ENCODE data around the gene C15orf62.

C15orf62 gene

GRCh38 chr15:40744815-40745152 is 25.0 kb upstream of the C15orf62 start:
- TF ChIP-seq CTCF (IDR thresholded peaks at IDR 0.05; ENCODE audit: extremely low read depth, insufficient read depth, missing control alignments): no peak
- in situ Hi-C loops (cut with MboI; ENCODE audit: low pct_unique_long_range_greater_than_20kb, low sequenced_read_pairs, unreplicated experiment): no loop called here
- no peak for DNase-seq (ENCODE audit: low spot score)

GRCh38 chr15:40746916-40747418 is 22.8 kb upstream of the C15orf62 start:
- in situ Hi-C loops (cut with MboI; ENCODE audit: low pct_unique_long_range_greater_than_20kb, low sequenced_read_pairs, unreplicated experiment): no loop called here
- no peak for TF ChIP-seq CTCF (IDR thresholded peaks at IDR 0.05; ENCODE audit: extremely low read depth, insufficient read depth, missing control alignments)
- DNase-seq (ENCODE audit: low spot score): no peak

GRCh38 chr15:40747685-40748631 is 21.8 kb upstream of the C15orf62 start:
- in situ Hi-C loops (cut with MboI; ENCODE audit: low pct_unique_long_range_greater_than_20kb, low sequenced_read_pairs, unreplicated experiment): no loop called here
- no peak for TF ChIP-seq CTCF (IDR thresholded peaks at IDR 0.05; ENCODE audit: extremely low read depth, insufficient read depth, missing control alignments)
- no peak for DNase-seq (ENCODE audit: low spot score)

GRCh38 chr15:40749151-40749630 is 20.6 kb upstream of the C15orf62 start:
- in situ Hi-C loops (cut with MboI; ENCODE audit: low pct_unique_long_range_greater_than_20kb, low sequenced_read_pairs, unreplicated experiment): no loop called here
- TF ChIP-seq CTCF (IDR thresholded peaks at IDR 0.05; ENCODE audit: extremely low read depth, insufficient read depth, missing control alignments): no peak
- DNase-seq (ENCODE audit: low spot score): no peak

- in situ Hi-C loops (cut with MboI; ENCODE audit: low pct_unique_long_range_greater_than_20kb, low sequenced_read_pairs, unreplicated experiment): no loop called here
- DNase-seq (ENCODE audit: low spot score): no peak
- no peak for TF ChIP-seq CTCF (IDR thresholded peaks at IDR 0.05; ENCODE audit: extremely low read depth, insufficient read depth, missing control alignments)
Measured at GRCh38 chr15:40750885-40751284, 18.9 kb upstream of the C15orf62 start.

- in situ Hi-C loops (cut with MboI; ENCODE audit: low pct_unique_long_range_greater_than_20kb, low sequenced_read_pairs, unreplicated experiment): no loop called here
- TF ChIP-seq CTCF (IDR thresholded peaks at IDR 0.05; ENCODE audit: extremely low read depth, insufficient read depth, missing control alignments): no peak
- no peak for DNase-seq (ENCODE audit: low spot score)
Measured at GRCh38 chr15:40751745-40752144, 18.0 kb upstream of the C15orf62 start.
